Measurements from ENCODE around the gene SETX. TPM values are rescaled to one million over a fixed set of nuclear protein-coding genes. Genes with fewer than 3 reads are reported as not detected.

Gene SETX
- total RNA-seq, 1 experiment from 2014 or later, result 16.5 TPM

DNA sequence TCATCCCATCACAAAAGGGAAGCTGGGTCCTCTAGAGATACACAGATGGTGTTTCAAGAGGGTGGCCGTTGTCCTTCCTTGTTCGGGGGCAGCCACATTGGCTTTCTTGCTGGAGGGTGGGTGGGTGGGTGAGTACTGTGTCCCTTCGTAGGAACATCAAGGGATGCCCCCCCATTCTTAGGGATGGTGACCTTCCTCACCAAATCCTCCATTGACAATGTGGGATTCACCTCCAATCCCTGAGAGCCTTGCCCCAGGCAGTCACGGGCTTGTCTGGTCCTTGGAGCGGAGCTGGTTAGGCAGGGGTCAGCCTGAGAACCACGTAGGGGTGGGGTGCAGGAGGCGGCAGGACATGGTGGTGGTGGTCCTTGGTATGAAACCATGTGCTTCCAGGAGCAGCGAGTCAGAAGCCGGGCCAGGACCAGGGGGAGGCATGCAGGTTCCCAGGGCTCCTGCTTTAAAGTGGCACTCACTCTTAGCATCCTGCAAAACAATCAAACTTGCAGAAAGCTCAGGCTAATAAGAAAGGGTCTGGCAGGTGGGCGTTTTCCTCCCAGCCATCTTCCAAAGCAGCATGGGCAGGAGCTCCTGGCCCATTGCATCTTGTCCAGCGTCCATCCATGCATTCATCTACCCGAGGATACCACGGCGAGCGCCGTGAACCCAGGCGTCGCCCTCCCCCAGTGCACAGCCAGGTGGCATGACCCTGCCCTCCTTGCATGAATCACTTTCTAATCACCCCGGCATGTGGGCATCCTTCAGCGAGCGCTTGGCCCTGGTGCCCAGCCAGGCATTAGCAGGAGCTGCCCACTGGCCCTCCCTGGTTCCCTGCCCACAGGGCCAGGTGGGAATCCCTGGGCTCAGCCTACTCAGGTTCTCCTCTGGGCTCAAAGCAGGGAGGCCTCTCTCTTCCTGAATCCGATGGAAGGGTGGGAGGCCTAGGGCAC lies 116.5 kb downstream of the SETX start:
- DNase-seq, result no peak
- Histone ChIP-seq H3K4me3 (no peak overlapping the region), H3K27me3 (no peaks in the 10 kb centered on the region), H3K36me3 (no peaks in the 10 kb centered on the region), H3K9me3 (no peaks in the 10 kb centered on the region)

DNA sequence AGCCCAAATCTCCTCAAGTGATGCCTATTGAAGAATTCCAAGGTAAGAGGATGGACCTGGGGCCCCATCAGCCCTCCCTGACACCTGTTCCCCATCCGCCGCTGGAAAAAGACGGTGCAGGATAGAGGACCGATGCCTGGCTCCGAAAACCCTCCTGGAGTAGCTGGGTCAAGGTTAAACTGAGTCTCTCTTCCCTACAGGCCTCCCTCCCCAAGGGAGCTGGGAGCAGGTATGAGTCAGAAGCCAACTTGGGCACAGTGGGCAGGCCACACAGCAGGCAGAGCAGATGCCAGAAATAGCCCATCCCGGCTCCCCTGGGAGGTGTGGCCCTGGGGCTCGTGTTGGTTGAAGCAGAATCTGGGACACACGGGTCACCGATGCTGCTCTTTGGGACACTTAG lies 117.3 kb downstream of the SETX start:
- no peaks in the 10 kb centered on the region for H3K27me3 ChIP-seq
- no peak for DNase-seq

DNA sequence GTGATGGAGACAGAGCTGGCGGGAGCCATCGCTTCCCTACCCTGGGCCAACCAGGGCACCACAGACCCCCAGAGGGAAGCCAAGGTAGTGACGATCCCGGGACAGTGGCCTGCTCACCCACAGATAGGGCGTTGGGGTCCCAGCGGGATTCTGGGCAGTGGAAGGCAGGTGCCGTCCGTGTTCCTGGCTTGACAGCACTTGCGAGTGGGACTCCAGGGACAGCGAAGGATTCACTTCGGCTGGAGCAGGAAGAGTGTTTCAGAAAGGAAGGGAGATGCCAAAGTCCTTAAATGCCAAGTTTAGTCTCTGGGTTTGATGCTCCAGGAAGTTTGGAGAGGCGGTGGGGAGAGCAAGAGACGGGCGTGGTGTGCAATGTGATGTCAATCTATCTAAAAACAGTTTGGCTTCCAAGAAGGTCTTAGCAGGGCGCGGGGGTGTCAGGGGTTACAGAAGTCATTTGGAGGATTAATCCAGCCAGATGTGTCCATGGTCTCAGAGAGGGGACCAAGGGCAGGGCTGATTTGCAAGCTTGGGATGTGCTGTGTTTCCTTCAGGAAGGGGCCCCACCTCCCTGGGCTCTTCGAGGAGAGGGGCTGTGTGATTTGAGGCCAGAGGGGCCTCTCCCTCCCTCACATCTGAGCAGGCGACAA lies 118.0 kb downstream of the SETX start:
- no peak for DNase-seq
- Histone ChIP-seq H3K4me3 (no peak overlapping the region), H3K9me3 (no peaks in the 10 kb centered on the region), H3K27me3 (no peaks in the 10 kb centered on the region), H3K36me3 (no peaks in the 10 kb centered on the region)

More for the DNA sequence above, 117.3 kb downstream of the SETX start:
- Histone ChIP-seq H3K9me3 (no peaks in the 10 kb centered on the region), H3K36me3 (no peaks in the 10 kb centered on the region), H3K4me3 (no peak overlapping the region)

DNA sequence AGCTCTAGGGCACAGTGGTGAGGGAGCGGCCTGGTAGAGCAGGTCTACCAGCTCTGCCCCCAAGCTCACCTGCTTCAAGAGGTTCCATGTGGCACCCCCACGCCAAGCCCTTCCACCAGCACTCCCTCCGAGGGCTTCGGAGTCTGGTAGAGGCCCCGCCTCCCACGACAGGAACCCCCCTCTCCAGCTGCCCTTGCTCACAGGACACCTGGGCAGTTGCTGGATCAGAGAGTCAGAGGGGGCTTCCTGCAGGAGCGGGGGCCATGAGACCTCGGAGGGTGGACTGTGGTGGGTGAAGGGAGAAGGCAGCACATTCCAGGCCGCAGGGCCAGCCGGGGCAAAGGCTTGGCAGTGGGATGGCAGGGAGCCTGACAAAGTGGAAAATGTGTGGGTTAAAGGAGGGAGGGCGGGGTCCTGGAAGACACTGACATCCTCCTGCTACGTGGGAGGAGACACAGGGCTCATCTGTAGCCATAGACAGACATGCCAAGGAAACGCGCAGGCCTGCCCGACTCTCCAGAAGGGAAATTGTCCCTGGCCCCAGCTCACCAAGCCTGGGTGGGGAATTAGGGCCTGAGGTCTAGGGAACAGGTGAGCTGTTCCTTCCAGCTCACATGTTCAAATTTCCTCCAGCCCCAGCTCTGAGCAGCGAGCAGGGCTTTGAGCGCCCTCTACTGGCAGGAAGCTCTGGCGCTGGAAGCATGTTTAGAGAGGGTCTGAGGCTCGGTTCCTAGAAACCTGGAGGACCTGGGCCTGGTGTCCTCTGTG lies 118.7 kb downstream of the SETX start:
- no peaks in the 10 kb centered on the region for H3K27me3 ChIP-seq
- H3K36me3 ChIP-seq, result no peaks in the 10 kb centered on the region
- no peaks in the 10 kb centered on the region for H3K9me3 ChIP-seq
- DNase-seq, result peak; percentile 56
- no peak overlapping the region for H3K4me3 ChIP-seq

DNA sequence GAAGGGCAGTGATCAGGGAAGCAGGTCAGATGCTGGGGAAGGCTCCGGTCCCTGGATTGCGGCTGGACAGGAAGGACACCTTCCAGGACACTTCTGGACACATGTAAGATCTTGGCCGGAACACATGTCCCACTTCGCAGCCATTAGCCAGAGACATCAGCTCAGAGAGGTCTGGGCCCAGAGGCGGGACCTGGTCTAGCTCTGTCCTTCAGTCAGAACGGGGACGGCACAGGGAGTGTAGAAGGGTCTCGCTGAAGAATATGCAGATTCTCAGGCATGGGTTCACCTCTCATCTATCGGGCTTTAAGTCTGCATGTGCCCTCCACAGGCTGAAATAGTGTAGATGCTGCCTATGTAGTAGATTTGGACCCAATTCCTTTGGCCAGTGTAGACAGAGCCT lies 119.7 kb downstream of the SETX start:
- Histone ChIP-seq H3K4me3 (no peak overlapping the region), H3K27me3 (no peaks in the 10 kb centered on the region), H3K9me3 (no peaks in the 10 kb centered on the region), H3K36me3 (no peaks in the 10 kb centered on the region)
- DNase-seq, result no peak

DNA sequence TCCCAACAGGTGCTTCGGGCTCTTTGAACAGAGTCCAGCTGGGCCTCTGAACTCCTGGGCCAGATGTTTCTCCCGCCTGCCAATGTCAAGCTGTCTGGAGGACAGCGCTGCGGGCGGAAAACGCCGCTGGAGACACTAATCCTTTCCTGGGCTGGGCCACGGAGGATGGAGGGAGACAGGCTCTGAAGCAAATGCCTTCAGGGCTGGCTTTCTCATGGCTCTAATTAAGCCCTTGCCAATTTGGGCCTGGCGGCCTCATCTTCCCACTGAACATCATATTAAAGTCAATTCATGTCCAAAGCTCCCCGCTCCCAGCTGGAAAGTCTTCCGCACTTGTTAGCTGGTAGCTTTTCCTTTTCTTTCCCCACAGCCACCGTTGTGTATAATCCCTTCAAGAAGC lies 120.3 kb downstream of the SETX start:
- Histone ChIP-seq H3K9me3 (no peaks in the 10 kb centered on the region), H3K27me3 (no peaks in the 10 kb centered on the region), H3K4me3 (no peak overlapping the region), H3K36me3 (no peaks in the 10 kb centered on the region)
- no peak for DNase-seq

DNA sequence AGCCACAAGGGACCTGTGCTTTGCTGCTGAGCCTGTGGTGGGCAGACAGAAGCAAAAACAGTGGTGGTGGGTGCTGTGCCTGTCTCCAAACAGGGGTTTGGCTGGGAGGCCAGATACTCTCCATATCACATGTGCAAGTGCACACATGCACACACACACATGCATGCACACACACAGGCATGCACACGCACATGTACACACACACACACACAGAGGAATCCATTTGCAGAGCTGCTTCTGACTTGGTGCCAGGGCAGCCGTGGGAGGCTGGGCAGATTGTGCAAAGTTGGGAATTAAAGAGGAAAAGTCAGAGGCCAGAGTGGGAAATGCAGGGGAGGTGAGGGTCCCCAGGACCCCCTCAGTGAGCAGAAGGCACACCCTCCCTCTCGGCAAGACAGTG lies 121.6 kb downstream of the SETX start:
- no peak for DNase-seq
- Histone ChIP-seq H3K9me3 (no peaks in the 10 kb centered on the region), H3K27me3 (no peaks in the 10 kb centered on the region), H3K4me3 (no peak overlapping the region), H3K36me3 (no peaks in the 10 kb centered on the region)

DNA sequence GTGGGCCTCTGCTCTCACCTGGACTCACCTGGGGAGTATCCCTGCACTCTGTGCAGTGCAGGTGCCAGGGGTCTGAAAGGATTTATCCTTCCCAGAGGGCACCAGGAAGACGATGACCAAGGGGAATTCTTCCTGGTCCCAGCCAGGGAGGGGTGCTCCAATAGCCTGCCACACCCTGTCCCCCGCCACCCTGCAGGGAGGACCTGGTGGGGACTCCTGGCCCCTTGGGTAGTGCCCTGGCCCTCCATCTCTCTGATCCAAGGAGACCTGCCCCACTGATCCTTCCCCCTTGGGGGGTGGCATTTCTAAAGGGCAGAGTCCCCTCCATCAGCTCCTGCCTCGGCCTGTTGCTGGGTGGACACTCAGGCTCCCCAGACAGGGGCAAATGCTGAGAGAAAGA lies 122.3 kb downstream of the SETX start:
- H3K4me3 ChIP-seq, result no peak overlapping the region
- no peaks in the 10 kb centered on the region for H3K27me3 ChIP-seq
- DNase-seq, result no peak
- no peaks in the 10 kb centered on the region for H3K9me3 ChIP-seq
- no peaks in the 10 kb centered on the region for H3K36me3 ChIP-seq

DNA sequence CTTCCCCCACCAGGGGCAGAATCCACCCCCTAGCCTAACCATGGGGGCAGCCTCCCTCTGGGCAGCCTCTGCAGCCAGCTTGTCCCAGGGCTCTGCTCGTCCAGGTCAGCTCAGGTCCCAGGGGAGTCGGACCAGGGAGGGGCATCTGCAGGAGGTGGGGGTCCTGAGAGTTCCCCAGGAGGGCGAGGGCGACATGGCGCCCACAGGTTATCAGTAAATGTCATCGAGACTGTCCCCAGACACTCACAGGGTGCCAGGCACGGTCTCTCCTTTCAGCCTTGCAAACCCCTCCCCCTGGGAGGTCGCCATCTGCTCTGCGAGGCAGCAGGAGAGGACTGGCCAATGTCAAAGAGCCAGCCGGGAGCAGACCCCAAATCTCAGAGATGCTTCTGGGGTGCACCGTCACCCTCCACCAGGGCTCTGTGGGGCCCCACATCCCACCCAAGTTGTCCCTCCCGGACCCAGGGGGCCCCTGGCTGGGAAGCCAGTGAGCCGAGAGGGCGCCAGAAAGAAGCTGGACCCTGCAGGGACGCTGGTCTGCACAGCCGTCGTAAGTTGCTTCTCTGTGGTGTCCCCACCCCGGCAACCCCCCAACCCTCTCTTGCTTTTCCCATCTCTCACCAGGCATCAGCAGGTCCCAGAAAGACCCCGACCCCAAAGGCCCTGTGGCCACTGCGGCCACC lies 123.6 kb downstream of the SETX start:
- H3K36me3 ChIP-seq, result no peaks in the 10 kb centered on the region
- no peak for DNase-seq
- no peak overlapping the region for H3K4me3 ChIP-seq
- no peaks in the 10 kb centered on the region for H3K27me3 ChIP-seq
- no peaks in the 10 kb centered on the region for H3K9me3 ChIP-seq

DNA sequence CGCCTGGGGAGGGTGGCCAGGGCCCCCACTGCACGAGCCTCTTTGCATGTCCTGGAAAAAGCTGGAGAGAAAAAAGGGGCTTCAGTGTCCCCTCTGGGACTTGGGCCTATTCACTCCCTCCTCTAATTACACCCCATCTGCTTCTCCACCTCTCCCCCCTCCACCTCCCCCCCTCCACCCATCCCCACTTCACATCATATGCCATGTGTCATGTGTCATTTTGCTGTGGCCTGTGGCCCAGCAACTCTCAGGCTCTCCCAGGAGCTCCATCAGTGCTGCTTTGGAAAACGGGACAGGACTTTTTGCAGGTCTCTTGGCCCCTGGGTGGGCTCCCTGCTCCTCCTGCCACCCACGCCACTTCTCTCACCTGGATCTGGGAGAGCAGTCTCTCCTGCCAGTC lies 124.2 kb downstream of the SETX start:
- no peak overlapping the region for H3K4me3 ChIP-seq
- no peaks in the 10 kb centered on the region for H3K9me3 ChIP-seq
- H3K27me3 ChIP-seq, result no peaks in the 10 kb centered on the region
- H3K36me3 ChIP-seq, result no peaks in the 10 kb centered on the region
- DNase-seq, result no peak

DNA sequence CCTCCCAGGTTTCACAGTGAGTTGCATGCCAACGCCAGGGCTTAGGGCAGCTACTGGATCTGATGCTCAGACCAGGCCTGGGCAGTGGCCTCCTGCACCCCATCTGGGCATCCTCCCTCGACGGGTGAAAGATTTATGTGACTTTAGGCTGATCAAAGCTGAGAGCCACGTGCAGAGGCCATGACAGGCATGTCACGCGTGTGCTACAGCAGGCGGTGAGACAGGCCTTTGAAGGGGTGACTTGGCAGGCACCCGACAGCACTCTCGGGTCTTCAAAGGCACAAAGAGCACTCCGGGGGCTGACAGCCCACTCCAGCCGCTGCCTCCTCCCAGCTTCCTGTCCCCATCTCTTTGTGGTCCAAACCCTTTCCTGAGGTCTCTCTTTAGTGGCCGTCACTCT lies 126.7 kb downstream of the SETX start:
- Histone ChIP-seq H3K4me3 (no peak overlapping the region), H3K27me3 (0 out of 2 replicates have a peak, but pooled peaks cover 2% of the 10 kb centered on the region), H3K9me3 (no peaks in the 10 kb centered on the region), H3K36me3 (no peaks in the 10 kb centered on the region)
- no peak for DNase-seq

DNA sequence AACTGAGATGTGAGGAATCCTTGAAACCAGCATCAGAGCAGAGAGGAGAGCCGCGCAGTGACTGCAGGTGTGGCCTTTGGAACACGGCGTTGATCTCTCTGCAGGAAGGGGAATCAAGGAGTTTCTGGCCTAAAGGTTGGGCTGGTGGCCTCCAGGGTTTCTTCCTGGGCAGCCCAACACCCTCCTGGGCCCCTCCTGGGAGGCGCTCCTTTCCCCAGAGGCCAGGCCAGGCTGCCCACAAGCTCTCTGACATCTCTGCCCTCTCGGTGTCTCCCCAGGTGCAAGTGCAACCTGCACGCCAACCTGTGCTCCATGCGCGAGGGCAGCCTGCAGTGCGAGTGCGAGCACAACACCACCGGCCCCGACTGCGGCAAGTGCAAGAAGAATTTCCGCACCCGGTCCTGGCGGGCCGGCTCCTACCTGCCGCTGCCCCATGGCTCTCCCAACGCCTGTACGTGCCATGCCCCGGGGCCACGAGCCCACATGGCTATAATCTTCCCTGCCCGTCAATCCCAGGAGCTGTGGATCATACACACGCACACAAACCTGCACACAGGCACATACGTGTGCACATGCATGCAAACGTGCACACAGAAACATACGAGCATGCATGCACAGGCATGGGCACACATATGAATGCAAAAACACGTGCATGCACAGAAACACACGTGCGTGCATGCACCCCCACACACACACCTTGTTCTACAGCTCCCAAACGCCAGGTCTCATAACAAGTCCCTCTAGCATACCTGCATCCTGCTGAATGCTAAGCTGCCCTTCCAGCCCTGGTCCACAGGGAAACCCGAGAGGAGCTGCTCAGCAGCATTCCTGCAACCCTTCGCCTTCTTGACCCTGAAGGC lies 128.0 kb downstream of the SETX start:
- Histone ChIP-seq H3K36me3 (no peaks in the 10 kb centered on the region), H3K4me3 (no peak overlapping the region), H3K27me3 (0 out of 2 replicates have a peak, but pooled peaks cover 2% of the 10 kb centered on the region), H3K9me3 (no peaks in the 10 kb centered on the region)
- DNase-seq, result no peak

DNA sequence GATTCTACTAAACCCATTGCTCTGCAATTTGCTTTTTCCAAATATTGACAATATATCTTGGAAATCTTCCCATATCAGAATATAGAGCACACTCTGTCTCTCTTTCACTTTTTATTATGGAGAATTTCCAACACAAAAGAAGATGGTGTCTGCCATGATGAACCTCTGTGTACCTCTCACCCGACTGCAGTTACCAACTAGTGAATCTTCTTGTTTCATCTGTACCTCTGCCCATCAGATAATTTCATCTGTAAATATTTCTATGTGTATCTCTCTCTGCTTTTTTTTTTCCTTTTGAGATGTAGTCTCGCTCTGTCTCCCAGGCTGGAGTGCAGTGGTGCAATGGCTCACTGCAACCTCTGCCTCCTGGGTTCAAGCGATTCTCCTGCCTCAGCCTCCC lies 130.1 kb downstream of the SETX start:
- H3K9me3 ChIP-seq, result no peaks in the 10 kb centered on the region
- no peak overlapping the region for H3K4me3 ChIP-seq
- H3K36me3 ChIP-seq, result no peaks in the 10 kb centered on the region
- H3K27me3 ChIP-seq, result 0 out of 2 replicates have a peak, but pooled peaks cover 2% of the 10 kb centered on the region
- no peak for DNase-seq

DNA sequence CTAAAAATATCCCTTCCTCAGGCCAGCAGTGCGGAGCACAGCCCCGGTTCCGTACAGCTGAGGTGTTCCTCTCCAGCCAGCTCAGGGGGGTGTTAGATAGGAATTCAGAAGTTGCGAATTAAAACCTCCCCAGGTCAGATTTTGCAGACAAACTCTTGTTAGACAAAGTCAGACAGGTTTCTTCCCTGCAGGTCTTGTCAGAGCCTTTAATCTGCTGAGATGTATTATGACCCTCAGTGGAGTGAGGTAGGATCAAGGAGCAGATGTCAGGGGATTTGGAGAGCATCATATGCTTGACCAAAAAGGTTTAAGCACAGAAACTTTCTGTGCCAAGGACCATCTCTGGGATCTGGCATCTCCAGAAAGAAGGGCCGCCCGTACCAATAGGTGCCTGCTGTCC lies 132.8 kb downstream of the SETX start:
- Histone ChIP-seq H3K4me3 (no peak overlapping the region), H3K9me3 (no peaks in the 10 kb centered on the region), H3K36me3 (no peaks in the 10 kb centered on the region), H3K27me3 (0 out of 2 replicates have a peak, but pooled peaks cover 2% of the 10 kb centered on the region)
- DNase-seq, result no peak

DNA sequence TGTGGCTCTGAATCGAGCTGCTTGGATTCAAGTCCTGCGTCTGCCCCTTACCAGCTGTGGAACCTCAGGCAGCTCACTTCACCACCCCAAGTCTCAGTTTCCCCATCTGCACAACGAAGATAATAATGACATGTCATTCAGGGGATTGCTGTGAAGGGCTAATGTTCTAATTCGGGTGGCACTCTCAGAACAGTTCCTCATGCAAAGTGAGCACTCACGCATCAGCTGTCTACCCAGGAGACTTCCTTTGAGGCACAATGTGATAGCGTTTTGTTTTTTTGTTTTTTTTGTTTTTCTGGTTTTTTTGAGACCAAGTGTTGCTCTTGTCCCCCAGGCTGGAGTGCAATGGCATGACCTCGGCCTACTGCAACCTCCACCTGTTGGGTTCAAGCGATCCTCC lies 136.6 kb downstream of the SETX start:
- no peaks in the 10 kb centered on the region for H3K9me3 ChIP-seq
- DNase-seq, result no peak
- no peaks in the 10 kb centered on the region for H3K36me3 ChIP-seq
- H3K27me3 ChIP-seq, result no peaks in the 10 kb centered on the region
- no peak overlapping the region for H3K4me3 ChIP-seq
